NCI-H82 (cell line): ENCODE results near the gene MARK3.

Source experiments
- DNase-seq: peaks from one replicate; lab custom pipeline; 2025; lab: John Stamatoyannopoulos, UW

The MARK3 gene

DNA sequence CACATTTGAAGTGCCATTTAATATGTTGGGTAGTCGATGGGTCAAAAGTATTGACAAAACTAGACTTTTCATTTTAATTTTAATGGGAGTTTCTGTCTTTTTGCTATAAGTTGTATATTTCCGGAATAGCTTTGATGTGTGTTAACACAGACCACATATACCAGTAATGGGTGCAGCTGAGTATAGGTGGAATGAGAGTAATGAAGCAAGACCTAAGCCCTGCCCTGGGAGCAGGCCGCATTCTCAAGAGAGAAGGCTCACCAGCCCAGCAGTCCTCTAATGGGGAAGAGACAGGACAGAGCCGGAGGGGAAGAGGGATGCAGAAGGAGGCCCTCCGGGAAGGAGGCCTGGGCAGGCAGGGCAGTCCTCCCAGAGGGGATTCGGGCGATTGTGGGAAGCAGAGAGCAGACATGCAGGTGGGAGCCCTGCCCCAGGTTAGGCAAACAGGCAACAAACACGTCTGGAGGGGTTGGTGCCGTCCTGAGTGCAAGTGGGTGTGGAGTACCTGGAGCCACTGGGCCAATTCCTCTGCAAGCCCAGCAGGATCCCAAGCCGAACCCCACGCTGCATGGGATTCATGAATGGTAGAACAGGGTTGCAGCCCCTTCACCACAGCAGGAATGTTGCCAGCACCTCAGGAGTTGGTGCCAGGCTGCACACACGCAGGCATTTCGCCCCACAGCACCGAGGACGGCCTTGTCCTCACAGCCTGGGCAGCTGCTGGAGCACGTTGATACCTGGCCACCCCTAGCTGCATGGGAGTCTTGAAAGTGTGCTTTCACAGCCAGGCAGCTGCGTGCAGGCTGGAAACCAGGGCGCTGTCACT is 129.6 kb downstream of the MARK3 start:
- no peak for DNase-seq

DNA sequence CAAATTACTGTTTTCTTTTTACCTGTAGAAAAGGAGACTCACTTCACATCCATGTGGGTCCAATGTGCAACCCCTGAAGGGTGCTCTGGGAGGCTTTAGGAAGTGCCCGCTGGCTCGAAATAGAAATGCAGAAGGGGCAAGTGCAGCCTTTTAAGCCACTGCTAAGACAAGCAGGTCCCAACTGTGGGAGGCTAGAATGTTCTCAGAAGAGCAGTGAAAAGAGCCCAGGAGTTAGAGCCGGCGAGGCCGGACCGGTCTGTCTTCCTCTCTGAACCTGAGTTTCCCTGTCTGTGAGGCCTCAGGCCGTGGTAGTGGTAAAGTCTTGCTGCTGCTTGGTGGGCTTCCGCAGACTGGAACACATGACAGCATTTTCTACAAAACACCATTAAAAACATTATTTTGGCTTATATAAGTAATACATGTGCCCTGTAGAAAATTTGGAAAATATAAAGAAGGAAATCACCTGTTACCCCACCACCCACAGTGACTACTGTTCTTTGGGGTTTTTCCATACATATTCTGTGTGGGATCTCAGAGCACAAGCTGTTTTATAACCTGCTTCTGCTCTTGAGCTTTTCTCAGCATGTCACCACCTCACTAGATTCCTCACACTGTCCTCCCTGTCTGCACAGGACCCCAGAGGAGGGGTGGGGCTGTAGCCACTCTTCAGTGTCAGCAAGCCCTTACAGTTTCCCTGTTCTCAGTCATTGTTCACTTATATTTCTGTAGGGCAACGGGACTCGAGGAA is 131.4 kb downstream of the MARK3 start:
- DNase-seq, result no peak

DNA sequence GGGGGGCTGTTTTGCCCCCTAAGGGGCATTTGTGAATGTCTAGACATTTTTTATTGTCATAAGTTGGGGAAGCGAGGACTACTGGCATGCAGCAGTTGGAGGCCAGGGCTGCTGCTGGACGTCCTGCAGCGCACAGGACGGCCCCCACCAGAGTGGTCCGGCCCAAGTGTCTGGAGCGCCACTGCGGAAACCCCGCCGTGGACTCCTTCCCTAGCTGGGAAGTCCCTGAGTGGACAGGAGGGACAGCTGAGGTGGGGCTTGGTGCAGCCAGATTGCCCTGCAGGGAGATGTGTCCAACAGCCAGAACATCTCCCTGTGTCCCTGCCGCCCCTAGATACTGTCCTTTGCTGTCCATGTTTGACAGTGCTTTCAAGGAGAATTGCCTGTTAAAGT is 132.0 kb downstream of the MARK3 start:
- DNase-seq, result no peak

DNA sequence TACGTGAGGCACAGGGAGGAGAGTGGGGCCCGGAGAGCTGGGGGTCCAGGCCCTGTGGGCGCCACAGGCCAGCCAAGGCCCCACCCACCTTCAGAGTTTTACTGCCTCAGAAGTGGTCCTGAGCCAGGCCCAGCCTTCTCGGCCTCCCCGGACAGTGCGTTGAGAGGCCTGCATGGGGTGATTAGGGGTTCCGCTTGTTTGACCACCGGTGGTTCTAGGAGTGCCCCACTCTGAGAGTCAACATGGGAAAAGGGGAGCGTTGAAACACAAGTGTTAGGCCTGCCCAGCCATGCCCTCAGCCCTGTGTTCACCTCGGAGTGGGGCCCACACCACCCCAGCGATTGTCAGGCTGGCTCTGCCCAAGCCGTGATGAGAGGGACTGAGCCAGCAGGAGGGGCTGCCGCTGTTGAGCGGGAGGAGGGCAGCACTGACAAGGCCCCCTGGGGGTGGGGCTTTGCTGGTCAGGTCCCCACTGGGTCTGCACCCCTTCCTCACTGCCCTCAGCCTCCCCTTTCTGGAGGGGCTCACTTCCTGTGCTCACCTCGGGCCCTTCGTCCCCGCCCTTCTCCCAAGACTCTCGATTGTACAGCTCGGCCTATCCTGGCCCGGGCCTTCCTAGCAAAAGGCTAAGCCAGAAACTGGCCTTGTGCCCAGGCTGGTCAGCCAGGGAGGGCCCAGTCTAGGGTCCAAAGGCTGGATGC is 132.7 kb downstream of the MARK3 start:
- DNase-seq, result peak; percentile 23

DNA sequence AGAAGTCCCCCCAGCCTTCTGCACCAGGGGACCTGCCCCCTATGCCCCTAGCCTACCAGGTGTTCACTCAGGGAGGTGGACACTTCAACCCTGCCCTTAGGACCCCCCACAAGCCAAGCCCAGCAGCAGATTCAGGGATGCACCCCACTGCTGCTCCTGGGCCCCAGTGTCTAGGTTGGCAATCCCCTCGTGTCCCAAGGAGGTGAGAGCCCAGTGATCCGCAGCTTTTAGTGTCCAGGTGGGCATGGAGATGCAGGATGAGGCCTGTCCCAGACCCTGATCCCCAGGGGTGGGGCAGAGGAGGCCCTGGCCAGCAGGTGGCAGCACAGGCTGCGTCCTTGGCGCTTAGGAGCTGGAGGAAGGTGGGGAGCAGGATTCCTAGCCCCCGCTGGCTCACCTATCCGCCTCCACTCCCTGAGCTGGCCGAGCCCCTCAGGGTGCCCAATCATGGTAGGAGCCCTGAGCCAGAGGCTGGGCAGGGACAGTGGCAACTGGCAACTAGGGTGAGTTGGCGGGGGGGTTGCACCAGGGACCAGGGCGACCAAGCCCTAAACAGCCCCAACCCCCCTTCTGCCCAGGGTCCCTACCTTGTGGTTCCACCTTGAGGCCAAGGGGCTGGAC is 133.3 kb downstream of the MARK3 start:
- peak; percentile 79 for DNase-seq

- peak; percentile 41 for DNase-seq
Observed at GRCh38 chr14:103519043-103519836, 134.0 kb downstream of the MARK3 start.

- DNase-seq, result no peak
Observed at GRCh38 chr14:103519837-103520212, 134.6 kb downstream of the MARK3 start.

DNA sequence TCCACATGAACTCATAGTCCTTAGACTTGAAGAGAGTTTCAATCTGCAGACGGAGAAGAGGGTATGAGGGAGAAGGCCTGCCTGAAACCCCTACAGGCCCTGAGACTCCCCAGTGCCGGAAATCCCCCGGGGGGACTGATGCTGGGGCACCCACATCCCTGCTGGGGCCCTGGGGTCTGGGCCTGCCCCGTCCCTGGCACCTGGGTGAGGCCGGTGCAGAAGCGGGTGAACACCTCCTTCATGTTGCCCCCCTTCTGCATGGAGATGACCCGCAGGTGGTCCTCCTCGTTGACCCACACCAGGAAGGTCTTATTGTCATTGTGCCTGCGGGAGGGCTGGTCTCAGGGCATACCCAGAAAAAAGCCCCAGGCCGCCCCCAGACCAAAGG is 135.0 kb downstream of the MARK3 start:
- DNase-seq, result no peak

DNA sequence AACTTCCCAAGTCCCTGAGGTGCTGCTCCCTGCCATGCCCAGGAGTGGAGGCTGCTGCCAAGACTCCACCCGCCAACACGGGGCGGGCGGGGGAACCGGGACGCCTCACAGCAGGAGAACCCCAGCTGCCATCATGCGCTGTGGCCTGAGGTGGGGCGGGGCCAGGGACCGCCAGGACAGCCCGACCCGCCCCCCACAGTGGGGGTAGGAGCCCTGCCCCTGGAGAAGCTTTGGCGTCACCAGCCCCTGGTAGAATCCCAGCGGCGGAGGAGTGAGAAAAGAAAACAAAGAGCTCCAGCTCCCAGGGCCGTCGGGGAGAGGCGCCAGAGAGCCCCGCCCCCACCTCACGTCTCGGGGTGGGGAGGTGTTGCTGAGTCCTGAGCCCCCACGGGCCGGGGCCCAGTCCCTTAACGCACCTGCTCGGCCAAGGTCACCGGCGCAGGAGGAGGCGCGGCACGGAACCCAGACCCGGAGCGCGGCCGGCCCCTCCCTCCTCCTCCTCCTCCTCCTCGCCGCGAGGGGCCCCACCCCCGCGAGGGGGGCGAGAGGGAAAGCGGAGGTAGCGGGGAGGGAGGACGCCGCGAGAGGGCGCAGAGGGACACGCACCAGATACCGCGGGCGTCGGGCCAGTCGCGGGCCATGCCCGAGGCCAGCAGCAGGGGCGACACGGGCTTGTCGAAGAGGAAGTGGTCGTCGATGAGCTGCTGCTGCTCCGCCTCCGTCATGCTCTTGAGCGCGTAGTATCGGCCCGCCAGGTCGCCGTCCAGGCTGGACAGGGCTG is 135.6 kb downstream of the MARK3 start:
- DNase-seq, result peak; percentile 80

GRCh38 chr14:103521438-103521950 is 136.3 kb downstream of the MARK3 start:
- peak; percentile 23 for DNase-seq

- DNase-seq, result peak; percentile 47
Observed at GRCh38 chr14:103521951-103522563, 136.8 kb downstream of the MARK3 start.

DNA sequence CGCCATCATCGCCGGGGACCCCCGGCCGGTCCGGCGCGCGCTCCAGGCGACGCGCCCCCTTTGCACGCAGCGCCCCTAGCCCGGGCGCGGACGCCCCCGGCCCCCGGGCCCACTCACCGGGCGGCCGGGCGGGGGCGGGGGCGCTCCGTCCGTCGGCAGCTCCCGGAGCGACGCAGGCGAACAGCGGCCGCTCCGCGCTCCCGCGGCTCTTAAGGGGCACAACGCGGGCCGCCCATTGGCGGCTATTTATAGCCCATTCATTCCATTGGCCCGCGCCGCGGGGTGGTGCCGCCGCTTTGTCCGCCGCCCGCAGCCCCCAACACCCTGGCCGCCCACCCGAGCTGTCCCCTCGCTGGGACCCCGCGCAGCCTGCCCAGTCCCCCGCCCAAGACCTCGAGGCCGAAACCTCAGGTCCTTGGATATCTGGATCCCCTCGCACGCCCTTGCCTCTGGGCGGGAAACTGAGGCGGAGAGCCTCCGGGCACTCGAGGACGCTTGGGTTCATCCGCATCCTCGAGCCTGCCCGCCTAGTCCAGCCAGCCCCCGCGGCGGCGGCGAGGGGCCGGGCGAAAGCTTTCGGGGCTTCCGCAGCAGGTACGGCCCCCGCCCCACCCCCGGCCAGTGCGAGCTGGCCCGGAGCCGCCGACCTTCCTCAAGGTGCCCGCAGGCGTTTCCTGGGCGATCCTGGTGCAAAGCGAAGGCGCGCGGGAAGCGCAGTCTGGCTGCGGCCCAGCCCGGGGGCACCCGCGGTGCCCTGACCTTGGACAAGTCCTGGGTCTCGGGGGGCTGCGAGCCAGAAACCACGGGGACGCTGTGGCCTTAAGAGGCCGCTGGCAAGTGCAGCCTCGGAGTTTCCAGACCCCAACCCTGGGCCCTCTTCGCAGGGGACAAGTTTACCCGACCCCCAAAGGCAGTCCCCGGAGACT is 137.7 kb downstream of the MARK3 start, which contains the start of gene CKB:
TSS of gene CKB (minus strand) at position 182 of the 926 bp plus-strand sequence. CDS start 337 bp downstream, outside the sequence.
- DNase-seq, result peak; percentile 90

DNA sequence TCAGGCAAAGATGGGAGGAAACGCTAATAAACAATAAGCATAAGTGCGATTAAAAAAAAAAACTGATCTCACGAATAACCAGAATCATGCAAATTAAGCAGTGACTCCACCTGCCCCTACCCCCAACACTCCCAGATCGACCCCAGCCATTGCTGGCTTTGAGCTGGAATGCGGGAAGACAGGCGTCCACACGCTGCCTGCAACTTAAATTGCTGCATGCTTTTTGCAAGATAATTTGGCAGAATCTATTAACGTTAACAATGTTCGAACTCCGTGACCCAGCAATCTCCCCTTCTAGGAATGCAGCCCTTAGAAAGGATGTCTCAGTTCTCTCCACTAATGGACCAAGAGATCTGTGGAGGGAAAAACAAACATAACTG is 138.3 kb downstream of the MARK3 start:
- no peak for DNase-seq

DNA sequence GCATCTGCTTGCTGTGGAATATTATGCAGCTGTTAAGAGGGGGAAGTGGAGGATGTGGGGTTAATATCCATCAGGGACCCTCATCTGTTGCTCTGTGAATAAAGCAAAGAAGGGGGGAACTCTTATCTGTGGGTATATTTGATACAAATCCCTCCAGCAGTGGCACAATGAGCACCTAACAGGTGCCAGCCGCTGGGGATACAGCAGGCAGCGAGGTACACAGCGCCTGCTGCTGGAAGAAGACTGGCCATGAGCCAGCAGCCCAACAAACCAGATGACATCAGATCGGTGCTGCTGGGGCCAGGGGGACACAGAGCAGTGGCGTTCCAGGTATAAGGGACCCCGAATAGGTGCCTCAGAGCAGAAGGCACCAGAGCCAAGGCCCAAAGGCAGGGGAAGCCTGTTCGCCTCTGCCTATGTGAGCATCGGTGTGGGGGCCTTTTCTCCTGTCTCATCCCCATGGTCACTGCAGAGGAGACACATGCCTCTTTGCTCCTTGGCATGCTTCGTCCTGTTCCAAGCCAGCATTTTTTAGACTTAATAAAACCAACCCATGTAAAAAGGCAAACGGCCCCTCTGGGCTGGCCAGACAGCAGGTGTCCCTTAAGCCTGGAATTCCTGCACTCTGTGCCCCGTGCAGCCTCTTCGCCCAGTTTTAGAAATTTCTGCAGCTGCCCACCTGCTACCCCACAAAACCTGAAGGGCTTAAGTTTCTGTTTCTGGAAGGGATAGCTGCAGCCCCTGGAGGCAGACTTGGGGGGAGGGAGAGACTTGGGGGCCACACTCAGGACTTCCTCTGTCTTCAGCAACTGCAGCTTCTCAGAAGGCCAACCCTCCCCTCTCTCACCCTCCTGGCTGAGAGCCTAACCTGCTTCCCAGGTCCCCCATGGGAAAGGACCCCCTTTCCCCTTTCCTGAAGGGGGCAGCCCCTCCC is 139.1 kb downstream of the MARK3 start:
- peak; percentile 11 for DNase-seq

DNA sequence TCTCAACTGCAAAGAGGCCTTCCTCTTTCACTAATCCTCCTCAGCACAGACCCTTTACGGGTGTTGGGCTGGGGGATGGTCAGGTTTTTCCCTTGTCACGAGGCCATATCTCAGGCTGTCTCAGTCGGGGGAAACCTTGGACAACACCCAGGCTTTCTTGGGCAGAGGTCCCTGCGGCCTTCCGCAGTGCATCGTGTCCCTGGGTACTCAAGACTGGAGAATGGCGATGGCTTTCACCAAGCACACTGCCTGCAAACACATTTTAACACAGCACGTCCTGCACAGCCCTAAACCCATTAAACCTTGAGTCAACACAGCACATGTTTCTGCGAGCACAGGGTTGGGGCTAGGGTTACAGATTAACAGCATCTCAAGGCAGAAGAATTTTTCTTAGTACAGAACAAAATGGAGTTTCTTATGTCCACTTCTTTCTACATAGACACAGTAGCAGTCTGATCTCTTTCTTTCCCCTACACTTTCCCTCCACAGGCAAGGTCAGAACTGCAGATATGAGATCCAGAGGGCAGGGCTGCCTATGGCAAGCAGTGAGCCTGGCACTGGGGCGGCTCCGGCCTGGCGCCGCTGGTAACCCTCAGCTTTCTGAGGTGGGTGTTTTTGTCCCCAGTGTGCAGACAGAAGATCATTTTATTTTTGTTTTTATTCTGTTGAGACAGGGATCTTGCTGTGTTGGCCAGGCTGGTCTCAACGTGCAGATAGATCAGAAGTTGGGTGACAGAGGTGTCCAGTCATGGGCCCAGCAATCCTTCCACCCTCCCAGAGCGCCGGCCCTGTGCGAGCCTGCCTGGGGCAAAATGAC is 140.4 kb downstream of the MARK3 start:
- peak; percentile 73 for DNase-seq

- DNase-seq, result no peak
Observed at GRCh38 chr14:103526247-103526913, 141.2 kb downstream of the MARK3 start.
